ENCODE measurements around the gene GPR176.

Gene GPR176

DNA sequence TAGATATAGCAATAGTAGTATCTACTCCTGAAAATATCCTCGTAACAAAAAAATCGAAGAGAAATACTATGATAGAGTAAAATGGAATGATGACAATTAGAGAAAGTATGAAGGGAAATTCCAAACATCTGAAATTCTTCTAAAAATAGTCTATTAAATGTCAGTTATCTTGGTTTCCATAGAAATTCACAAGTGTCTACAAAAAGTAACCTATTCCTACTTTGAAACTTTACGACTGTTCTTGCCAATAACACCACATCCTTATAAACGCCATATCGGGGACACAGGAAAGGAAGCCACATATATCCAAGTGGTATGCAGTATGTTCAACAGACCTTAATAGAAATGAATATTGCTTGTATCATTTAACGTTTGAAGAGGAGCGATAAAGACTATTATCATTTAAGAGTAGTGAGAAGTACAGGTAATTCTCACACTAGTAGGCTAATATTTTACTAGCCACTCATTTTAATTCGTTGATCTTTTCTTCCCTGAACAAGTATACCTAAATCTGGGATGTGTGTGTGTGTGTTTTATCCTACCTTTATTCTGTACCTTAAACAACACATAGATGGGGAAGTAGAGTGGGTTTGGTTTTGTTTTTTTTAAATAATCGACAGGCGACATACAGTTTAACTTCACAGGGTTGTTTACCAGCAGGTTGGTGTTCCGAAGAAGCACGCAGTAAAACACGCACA is 1.2 kb downstream of the GPR176 start:
- no peaks in the 10 kb centered on the region for H3K27me3 ChIP-seq (replicated peaks)
- peak; percentile 81 for DNase-seq
- H3K4me3 ChIP-seq (ENCODE audit: low read depth, low read length): peak overlapping the region; percentile 86
- no peaks in the 10 kb centered on the region for H3K36me3 ChIP-seq (replicated peaks)
- TF ChIP-seq, protein P1, sequence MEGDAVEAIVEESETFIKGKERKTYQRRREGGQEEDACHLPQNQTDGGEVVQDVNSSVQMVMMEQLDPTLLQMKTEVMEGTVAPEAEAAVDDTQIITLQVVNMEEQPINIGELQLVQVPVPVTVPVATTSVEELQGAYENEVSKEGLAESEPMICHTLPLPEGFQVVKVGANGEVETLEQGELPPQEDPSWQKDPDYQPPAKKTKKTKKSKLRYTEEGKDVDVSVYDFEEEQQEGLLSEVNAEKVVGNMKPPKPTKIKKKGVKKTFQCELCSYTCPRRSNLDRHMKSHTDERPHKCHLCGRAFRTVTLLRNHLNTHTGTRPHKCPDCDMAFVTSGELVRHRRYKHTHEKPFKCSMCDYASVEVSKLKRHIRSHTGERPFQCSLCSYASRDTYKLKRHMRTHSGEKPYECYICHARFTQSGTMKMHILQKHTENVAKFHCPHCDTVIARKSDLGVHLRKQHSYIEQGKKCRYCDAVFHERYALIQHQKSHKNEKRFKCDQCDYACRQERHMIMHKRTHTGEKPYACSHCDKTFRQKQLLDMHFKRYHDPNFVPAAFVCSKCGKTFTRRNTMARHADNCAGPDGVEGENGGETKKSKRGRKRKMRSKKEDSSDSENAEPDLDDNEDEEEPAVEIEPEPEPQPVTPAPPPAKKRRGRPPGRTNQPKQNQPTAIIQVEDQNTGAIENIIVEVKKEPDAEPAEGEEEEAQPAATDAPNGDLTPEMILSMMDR (IDR thresholded peaks at IDR 0.05; ENCODE audit: low read depth, low read length, missing control alignments): no peak
- in situ Hi-C loops (cut with HindIII; ENCODE audit: low pct_ligation_motif_present, low sequenced_read_pairs): no loop called here
- H3K27ac ChIP-seq: peak overlapping the region; percentile 75

DNA sequence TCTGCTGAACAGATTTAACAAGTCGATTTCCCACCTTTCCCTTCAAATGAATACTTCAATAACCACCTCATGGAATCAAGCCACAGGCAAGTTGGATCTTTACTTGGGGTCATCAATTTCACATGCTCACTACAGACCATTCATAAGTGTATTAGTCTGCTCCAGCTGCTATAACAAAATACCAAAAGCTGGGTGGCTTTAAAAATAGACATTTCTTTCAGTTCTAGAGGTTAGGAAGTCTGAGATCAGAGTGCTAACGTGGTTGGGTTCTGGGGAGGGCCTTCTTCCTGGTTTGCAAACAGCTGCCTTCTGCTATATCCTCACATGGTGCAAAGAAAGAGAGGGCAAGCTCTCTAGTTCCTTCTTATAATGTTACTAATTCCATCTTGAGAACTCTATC is 5.1 kb downstream of the GPR176 start:
- Histone ChIP-seq H3K27ac (no peak overlapping the region), H3K27me3 (replicated peaks) (no peaks in the 10 kb centered on the region), H3K36me3 (replicated peaks) (no peaks in the 10 kb centered on the region), H3K4me3 (ENCODE audit: low read depth, low read length) (no peak overlapping the region)
- in situ Hi-C loops (cut with HindIII; ENCODE audit: low pct_ligation_motif_present, low sequenced_read_pairs): no loop called here
- no peak for DNase-seq
- TF ChIP-seq, protein P1 (IDR thresholded peaks at IDR 0.05; ENCODE audit: low read depth, low read length, missing control alignments): no peak

GRCh38 chr15:39909007-39909406 is 11.1 kb downstream of the GPR176 start:
- peak overlapping the region; percentile 75 for H3K27ac ChIP-seq
- in situ Hi-C loops (cut with HindIII; ENCODE audit: low pct_ligation_motif_present, low sequenced_read_pairs): no loop called here

GRCh38 chr15:39908186-39908585 is 11.9 kb downstream of the GPR176 start:
- Histone ChIP-seq H3K36me3 (replicated peaks) (no peaks in the 10 kb centered on the region), H3K4me3 (ENCODE audit: low read depth, low read length) (no peak overlapping the region), H3K27me3 (replicated peaks) (no peaks in the 10 kb centered on the region), H3K27ac (peak overlapping the region; percentile 75)
- in situ Hi-C loops (cut with HindIII; ENCODE audit: low pct_ligation_motif_present, low sequenced_read_pairs): no loop called here
- DNase-seq: peak; percentile 90
- TF ChIP-seq, protein P1 (IDR thresholded peaks at IDR 0.05; ENCODE audit: low read depth, low read length, missing control alignments): no peak

More at GRCh38 chr15:39909007-39909406, 11.1 kb downstream of the GPR176 start:
- Histone ChIP-seq H3K27me3 (replicated peaks) (no peaks in the 10 kb centered on the region), H3K36me3 (replicated peaks) (no peaks in the 10 kb centered on the region), H3K4me3 (ENCODE audit: low read depth, low read length) (no peak overlapping the region)
- DNase-seq: no peak
- TF ChIP-seq, protein P1 (IDR thresholded peaks at IDR 0.05; ENCODE audit: low read depth, low read length, missing control alignments): no peak

DNA sequence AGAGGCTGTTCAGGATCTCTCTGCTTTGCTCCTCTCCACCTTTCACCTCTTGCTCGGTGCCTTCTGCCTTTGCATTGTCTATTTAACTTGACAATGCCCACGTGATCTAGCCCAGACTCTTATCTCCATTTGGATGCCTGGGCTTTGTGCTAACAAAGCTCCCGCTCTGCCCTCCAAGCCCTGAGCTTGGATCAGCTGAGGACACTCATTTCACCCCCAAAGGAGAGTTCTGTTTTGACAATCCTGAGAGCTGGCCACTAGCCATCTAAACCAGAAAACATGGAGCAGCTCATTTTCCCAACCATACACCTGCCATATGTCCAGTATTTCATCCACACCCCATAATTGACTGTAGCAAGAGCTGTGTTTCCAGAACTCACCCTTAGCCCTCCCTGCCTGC is 12.8 kb downstream of the GPR176 start:
- TF ChIP-seq, protein P1 (IDR thresholded peaks at IDR 0.05; ENCODE audit: low read depth, low read length, missing control alignments): no peak

GRCh38 chr15:39904115-39904514 is 16.0 kb downstream of the GPR176 start:
- H3K27me3 ChIP-seq (replicated peaks): no peaks in the 10 kb centered on the region
- H3K27ac ChIP-seq: no peak overlapping the region
- in situ Hi-C loops (cut with HindIII; ENCODE audit: low pct_ligation_motif_present, low sequenced_read_pairs): no loop called here
- no peak overlapping the region for H3K4me3 ChIP-seq (ENCODE audit: low read depth, low read length)
- TF ChIP-seq, protein P1 (IDR thresholded peaks at IDR 0.05; ENCODE audit: low read depth, low read length, missing control alignments): no peak
- DNase-seq: no peak
- no peaks in the 10 kb centered on the region for H3K36me3 ChIP-seq (replicated peaks)

More for the DNA sequence above, 12.8 kb downstream of the GPR176 start:
- in situ Hi-C loops (cut with HindIII; ENCODE audit: low pct_ligation_motif_present, low sequenced_read_pairs): no loop called here
- H3K27me3 ChIP-seq (replicated peaks): no peaks in the 10 kb centered on the region
- no peak overlapping the region for H3K4me3 ChIP-seq (ENCODE audit: low read depth, low read length)
- H3K27ac ChIP-seq: no peak overlapping the region
- no peaks in the 10 kb centered on the region for H3K36me3 ChIP-seq (replicated peaks)
- no peak for DNase-seq

All from brain microvascular endothelial cell (primary cell).